HepG2 (cell line): ENCODE measurements around the gene SLC8A2. TPM values are rescaled to one million over a fixed set of nuclear protein-coding genes. Genes with fewer than 3 reads are reported as not detected.

Experiments
- ETS1 ChIP-seq: sonication (generic); formaldehyde crosslinking; IDR thresholded peaks from 2 replicates; pipeline ENCODE4 v1.4.0; 2020; ENCODE audit warnings: missing genetic modification reagents
- HOXA5 ChIP-seq: sonication (generic); formaldehyde crosslinking; IDR thresholded peaks from 2 replicates; pipeline ENCODE4 v1.4.0; 2020; ENCODE audit warnings: missing genetic modification reagents
- KLF6 ChIP-seq: IDR thresholded peaks from 2 replicates; pipeline ENCODE4 v1.8.0; 2016; ENCODE audit warnings: missing biosample characterization, missing genetic modification reagents
- NAIF1 ChIP-seq: sonication (generic); formaldehyde crosslinking; IDR thresholded peaks from 2 replicates; pipeline ENCODE4 v1.5.0; 2020; ENCODE audit warnings: mild to moderate bottlenecking, missing genetic modification reagents, borderline replicate concordance
- NCOA2 ChIP-seq: sonication (generic); formaldehyde crosslinking; IDR thresholded peaks from 2 replicates; pipeline ENCODE4 v1.8.0; 2022; ENCODE audit warnings: inconsistent platforms
- NFYC ChIP-seq: IDR thresholded peaks from 2 replicates; pipeline ENCODE4 v1.6.1; 2016; ENCODE audit warnings: missing genetic modification reagents, missing compliant biosample characterization
- PAWR ChIP-seq: sonication (generic); formaldehyde crosslinking; IDR thresholded peaks from 2 replicates; pipeline ENCODE4 v1.4.0; 2020; ENCODE audit warnings: missing genetic modification reagents, mild to moderate bottlenecking, borderline replicate concordance
- PHF20 ChIP-seq: sonication (generic); formaldehyde crosslinking; IDR thresholded peaks from 2 replicates; pipeline ENCODE4 v1.5.0; 2020; ENCODE audit warnings: mild to moderate bottlenecking, missing genetic modification reagents
- RORA ChIP-seq: sonication (generic); formaldehyde crosslinking; IDR thresholded peaks from 2 replicates; pipeline ENCODE4 v1.5.0; 2020; ENCODE audit warnings: mild to moderate bottlenecking, missing genetic modification reagents, moderate library complexity
- TP53 ChIP-seq: sonication (generic); formaldehyde crosslinking; conservative IDR thresholded peaks from 2 replicates; pipeline ENCODE4 v1.4.0; 2020; ENCODE audit warnings: missing genetic modification reagents
- ZBTB14 ChIP-seq: sonication (generic); formaldehyde crosslinking; IDR thresholded peaks from 2 replicates; pipeline ENCODE4 v1.4.0; 2020; ENCODE audit warnings: missing genetic modification reagents
- ZEB1 ChIP-seq: IDR thresholded peaks from 2 replicates; pipeline ENCODE4 v1.6.1; 2012; ENCODE audit warnings: mild to moderate bottlenecking, low read depth, inconsistent platforms; ENCODE audit not compliant: insufficient replicate concordance
- ZFAT ChIP-seq: sonication (generic); formaldehyde crosslinking; conservative IDR thresholded peaks from 2 replicates; pipeline ENCODE4 v1.8.1; 2023; ENCODE audit warnings: missing genetic modification reagents, inconsistent platforms
- ZGPAT ChIP-seq: IDR thresholded peaks from 2 replicates; pipeline ENCODE4 v1.6.1; 2016; ENCODE audit warnings: mild to moderate bottlenecking
- ZIK1 ChIP-seq: sonication (generic); formaldehyde crosslinking; IDR thresholded peaks from 2 replicates; pipeline ENCODE4 v1.5.0; 2020; ENCODE audit warnings: mild to moderate bottlenecking, low read depth, missing genetic modification reagents, borderline replicate concordance
- ZNF326 ChIP-seq: sonication (generic); formaldehyde crosslinking; IDR thresholded peaks from 2 replicates; pipeline ENCODE4 v1.4.0; 2020; ENCODE audit warnings: missing genetic modification reagents, borderline replicate concordance
- ZNF343 ChIP-seq: sonication (generic); formaldehyde crosslinking; IDR thresholded peaks from 2 replicates; pipeline ENCODE4 v1.4.0; 2020; ENCODE audit warnings: mild to moderate bottlenecking, missing genetic modification reagents
- ZNF558 ChIP-seq: sonication (generic); formaldehyde crosslinking; IDR thresholded peaks from 2 replicates; pipeline ENCODE4 v1.9.0; 2022; ENCODE audit warnings: mild to moderate bottlenecking, missing genetic modification reagents, borderline replicate concordance
- ZNF800 ChIP-seq: sonication (generic); formaldehyde crosslinking; IDR thresholded peaks from 2 replicates; pipeline ENCODE4 v1.4.0; 2020; ENCODE audit warnings: missing genetic modification reagents
- ZSCAN22 ChIP-seq: sonication (generic); formaldehyde crosslinking; IDR thresholded peaks from 2 replicates; pipeline ENCODE4 v1.4.0; 2020; ENCODE audit warnings: mild to moderate bottlenecking, missing genetic modification reagents
- polyA plus RNA-seq, 8 experiments: library from polyadenylated mRNA; depleted of rRNA in 3 of 8; stranded (reverse) in 7 of 8; unstranded in 1 of 8; fragments of >200 nt; fragmentation: Illumina TruSeq in 4 of 8; extraction: Trizol in 4 of 8; gene quantifications; 2 replicates each; pipeline versions ENCODE4 v1.2.1 to v1.2.3, GENCODE V29; 2011 to 2016; ENCODE audit warnings: low read depth in 4 of 8, missing spikeins in 1 of 8, mixed read lengths in 1 of 8; ENCODE audit not compliant: insufficient read depth in 1 of 8
- total RNA-seq, 5 experiments: library from RNA; depleted of rRNA; stranded (reverse); fragments of >200 nt; fragmentation: Illumina TruSeq; extraction: Trizol; gene quantifications; 2 replicates each; pipeline ENCODE4 v1.2.3, GENCODE V29; 2016; ENCODE audit warnings: low read depth in 1 of 5
- TF ChIP-seq, protein P1 (sequence below): sonication (generic); formaldehyde crosslinking; conservative IDR thresholded peaks from 2 replicates; pipeline ENCODE4 v1.4.0; 2020; ENCODE audit warnings: mild to moderate bottlenecking, missing genetic modification reagents, moderate library complexity

The SLC8A2 gene
- total and polyA plus RNA-seq, 2 of the 13 experiments (the other 11 are each of a cell fraction or from before 2014, with no cell fraction given): 0.02 TPM; not detected in 1

- no peak for TF ChIP-seq ZNF326 (CRISPR knock-in tag)
- TF ChIP-seq RORA (CRISPR knock-in tag): no peak
- TF ChIP-seq ZGPAT (CRISPR knock-in tag): peak; percentile 21; the same call in 1 of the 2 replicates
- TF ChIP-seq ZSCAN22 (CRISPR knock-in tag): no peak
- no peak for TF ChIP-seq NCOA2
- TF ChIP-seq NFYC (CRISPR knock-in tag): no peak
- TF ChIP-seq PHF20 (CRISPR knock-in tag): no peak
- TF ChIP-seq ZNF343 (CRISPR knock-in tag): no peak
- no peak for TF ChIP-seq ETS1 (CRISPR knock-in tag)
- no peak for TF ChIP-seq TP53 (CRISPR knock-in tag)
- TF ChIP-seq ZFAT (CRISPR knock-in tag): no peak
- no peak for TF ChIP-seq ZBTB14 (CRISPR knock-in tag)
- peak; percentile 87 for TF ChIP-seq HOXA5
- no peak for TF ChIP-seq ZEB1
- no peak for TF ChIP-seq NAIF1
- no peak for TF ChIP-seq ZNF800 (CRISPR knock-in tag)
- TF ChIP-seq ZNF558 (CRISPR knock-in tag): no peak
- peak; percentile 87 for TF ChIP-seq KLF6 (CRISPR knock-in tag)
- 0 out of 2 replicates have a peak, but pooled peaks have one; percentile 35 for TF ChIP-seq ZIK1 (CRISPR knock-in tag)
- no peak for TF ChIP-seq PAWR (CRISPR knock-in tag)
- TF ChIP-seq, protein P1, sequence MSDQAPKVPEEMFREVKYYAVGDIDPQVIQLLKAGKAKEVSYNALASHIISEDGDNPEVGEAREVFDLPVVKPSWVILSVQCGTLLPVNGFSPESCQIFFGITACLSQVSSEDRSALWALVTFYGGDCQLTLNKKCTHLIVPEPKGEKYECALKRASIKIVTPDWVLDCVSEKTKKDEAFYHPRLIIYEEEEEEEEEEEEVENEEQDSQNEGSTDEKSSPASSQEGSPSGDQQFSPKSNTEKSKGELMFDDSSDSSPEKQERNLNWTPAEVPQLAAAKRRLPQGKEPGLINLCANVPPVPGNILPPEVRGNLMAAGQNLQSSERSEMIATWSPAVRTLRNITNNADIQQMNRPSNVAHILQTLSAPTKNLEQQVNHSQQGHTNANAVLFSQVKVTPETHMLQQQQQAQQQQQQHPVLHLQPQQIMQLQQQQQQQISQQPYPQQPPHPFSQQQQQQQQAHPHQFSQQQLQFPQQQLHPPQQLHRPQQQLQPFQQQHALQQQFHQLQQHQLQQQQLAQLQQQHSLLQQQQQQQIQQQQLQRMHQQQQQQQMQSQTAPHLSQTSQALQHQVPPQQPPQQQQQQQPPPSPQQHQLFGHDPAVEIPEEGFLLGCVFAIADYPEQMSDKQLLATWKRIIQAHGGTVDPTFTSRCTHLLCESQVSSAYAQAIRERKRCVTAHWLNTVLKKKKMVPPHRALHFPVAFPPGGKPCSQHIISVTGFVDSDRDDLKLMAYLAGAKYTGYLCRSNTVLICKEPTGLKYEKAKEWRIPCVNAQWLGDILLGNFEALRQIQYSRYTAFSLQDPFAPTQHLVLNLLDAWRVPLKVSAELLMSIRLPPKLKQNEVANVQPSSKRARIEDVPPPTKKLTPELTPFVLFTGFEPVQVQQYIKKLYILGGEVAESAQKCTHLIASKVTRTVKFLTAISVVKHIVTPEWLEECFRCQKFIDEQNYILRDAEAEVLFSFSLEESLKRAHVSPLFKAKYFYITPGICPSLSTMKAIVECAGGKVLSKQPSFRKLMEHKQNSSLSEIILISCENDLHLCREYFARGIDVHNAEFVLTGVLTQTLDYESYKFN (CRISPR knock-in tag): no peak
Measured at GRCh38 chr19:47406711-47407416, 64.8 kb downstream of the SLC8A2 start (continued).
